Stimulated activated CD4-positive, alpha-beta T cell treated with anti-CD3 and anti-CD28 coated beads, Interleukin-4, amount 100 ng/mL, for 1 hour (primary cell): ENCODE measurements around the gene ZNF132.
"Not testable (repeated sequence)": the region's sequence is repeated elsewhere in the genome, so short reads cannot be mapped to it uniquely, and the experiment has no call there.

Source experiments
- DNase-seq: peaks from one replicate; pipeline ENCODE4 v3.0.0-alpha.2; 2020

Gene ZNF132

DNA sequence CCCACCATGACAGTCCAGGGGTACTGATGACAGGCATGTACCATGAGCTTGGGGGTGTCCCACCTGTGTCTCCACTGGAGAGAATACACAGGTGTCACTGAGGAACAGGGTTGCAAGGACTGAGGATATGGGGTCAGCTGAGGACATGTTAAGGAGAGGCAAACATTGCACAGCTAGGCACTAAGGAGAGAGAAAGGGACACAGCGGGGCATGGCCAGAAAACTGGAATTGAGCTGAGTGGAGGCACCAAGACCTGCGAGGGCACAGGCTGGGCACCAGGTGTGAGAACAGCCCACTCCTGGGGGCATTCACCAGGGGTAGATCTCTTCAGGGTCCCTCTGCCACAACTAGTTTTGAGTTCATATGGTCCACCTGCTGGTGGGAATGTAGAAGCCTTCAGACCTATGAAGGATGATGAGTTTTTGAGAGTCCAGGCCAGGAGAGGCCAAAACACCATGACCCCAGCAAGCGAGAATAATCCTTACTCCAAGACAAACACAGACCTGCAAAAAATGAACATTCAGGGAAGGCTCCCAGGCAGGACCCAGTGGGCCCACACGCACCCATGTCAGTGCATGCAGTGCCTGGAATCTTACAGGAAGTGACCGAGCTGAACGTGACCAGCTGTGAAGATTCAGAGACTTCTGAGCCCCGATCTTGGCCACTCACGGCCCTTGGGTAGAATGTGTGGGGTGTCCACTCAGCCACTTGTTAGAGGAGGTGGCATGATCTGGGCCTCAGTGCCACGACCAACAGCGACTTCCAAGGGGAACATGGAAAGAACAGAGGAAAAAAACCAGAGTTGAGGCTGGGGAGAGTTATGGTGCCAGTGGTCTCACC lies 32.9 kb downstream of the ZNF132 start:
- DNase-seq: no peak

DNA sequence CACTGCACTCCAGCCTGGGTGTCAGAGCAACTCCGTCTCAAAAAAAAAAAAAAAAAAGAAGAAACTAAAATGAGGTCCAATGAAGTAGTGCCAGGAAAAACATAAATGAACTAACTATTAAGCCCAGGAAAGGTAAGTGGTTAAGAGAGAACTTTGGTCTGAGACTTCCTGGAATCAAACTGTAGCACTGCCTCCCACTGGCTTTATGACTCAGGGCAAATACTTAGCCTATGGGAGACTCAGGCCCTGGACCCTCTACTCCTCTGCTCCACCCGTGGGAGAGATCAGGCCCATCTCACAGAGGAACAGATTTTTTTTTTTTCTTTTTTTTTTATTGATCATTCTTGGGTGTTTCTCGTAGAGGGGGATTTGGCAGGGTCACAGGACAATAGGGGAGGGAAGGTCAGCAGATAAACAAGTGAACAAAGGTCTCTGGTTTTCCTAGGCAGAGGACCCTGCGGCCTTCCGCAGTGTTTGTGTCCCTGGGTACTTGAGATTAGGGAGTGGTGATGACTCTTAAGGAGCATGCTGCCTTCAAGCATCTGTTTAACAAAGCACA lies 36.0 kb downstream of the ZNF132 start:
- not testable (repeated sequence) for DNase-seq

GRCh38 chr19:58401840-58402421 lies 38.0 kb downstream of the ZNF132 start:
- no peak for DNase-seq

GRCh38 chr19:58400916-58401839 lies 38.8 kb downstream of the ZNF132 start:
- DNase-seq: peak; percentile 99

GRCh38 chr19:58400316-58400915 lies 39.5 kb downstream of the ZNF132 start:
- DNase-seq: no peak

DNA sequence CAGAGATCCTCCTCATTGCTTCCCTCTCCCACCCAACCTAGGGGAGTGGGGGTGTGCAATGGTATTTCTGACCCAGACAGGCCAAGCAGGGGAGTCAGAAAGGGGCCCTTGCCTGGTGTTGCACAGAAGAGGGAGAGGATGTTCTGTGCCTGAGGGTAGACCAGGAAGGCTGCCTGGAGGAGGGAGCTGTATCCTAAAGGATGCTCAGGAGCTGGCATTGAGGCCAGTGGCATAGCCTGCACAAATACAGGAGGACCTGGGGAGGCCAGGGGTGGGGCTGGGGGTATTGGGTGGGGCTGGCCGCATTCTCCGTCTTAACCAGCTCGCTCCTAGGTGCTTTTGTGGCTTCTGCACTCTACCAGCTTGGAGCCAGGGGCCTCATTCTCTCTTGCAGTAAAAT lies 40.0 kb downstream of the ZNF132 start:
- no peak for DNase-seq

GRCh38 chr19:58398545-58398944 lies 41.4 kb downstream of the ZNF132 start:
- DNase-seq: no peak

- DNase-seq: no peak
Measured at GRCh38 chr19:58398087-58398486, 41.9 kb downstream of the ZNF132 start.

GRCh38 chr19:58397533-58398037 lies 42.4 kb downstream of the ZNF132 start:
- DNase-seq: no peak

DNA sequence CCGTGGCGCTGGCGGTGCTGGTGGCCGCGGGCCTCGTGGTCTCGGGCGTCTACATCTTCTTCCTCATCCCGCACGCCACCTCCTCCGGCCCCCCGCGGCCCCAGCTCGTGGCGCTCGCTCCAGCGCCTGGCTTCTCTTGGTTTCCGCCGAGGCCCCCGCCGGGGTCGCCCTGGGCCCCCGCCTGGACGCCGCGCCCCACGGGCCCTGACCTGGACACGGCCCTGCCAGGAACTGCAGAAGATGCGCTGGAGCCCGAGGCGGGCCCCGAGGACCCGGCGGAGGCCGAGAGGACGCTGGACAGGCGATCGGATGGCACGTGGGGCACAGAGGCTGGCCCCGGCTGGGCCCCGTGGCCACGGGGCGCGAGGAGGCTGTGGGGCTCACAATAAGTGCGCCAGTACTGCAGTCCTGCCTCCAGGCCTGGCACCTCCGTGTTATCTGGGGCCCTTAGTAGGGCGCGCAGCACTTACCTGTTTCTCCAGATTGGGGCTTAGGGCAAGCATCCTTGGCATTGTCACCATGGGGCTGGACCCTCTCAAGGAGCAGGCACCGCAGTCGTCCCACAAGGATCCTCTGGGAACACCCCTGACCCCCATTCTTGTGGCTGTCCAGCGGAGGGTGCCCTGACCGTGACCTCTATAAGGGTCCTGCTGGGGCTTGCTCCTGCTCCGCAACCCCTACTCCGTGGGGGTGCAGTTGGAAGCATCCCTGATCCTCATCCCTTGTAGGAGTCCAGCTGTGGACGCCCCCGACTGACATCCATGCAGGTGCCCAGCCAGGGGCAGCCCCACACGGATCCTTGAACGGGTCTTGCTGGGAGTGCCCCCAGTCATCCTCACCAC lies 43.0 kb downstream of the ZNF132 start:
- DNase-seq: no peak

DNA sequence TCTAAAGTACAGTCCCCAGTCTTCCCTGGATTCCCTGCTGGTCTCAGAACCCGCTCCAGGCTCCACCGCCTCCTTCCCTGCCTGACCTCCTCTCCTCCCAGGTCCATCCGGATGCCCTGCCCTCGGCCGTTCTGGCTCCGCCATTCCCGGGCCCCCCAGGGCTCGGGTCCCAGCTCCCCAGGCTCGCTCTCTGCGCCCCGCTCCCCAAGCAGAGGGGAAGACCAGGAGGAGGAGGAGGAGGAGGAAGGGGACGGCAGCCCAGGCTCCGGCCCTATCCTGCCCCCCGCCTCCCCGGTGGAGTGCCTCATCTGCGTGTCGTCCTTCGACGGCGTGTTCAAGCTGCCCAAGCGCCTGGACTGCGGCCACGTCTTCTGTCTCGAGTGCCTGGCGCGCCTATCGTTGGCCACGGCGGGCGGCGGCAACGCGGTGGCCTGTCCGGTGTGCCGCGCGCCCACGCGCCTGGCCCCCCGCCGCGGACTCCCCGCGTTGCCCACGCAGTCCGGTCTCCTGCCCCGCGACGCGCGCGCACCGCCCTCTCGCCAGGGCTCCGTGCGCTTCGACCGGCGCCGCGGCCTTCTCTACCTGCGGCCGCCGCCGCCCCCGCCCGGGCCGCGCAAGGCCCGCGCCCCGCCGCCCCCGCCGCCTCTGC lies 43.9 kb downstream of the ZNF132 start:
- peak; percentile 40 for DNase-seq

DNA sequence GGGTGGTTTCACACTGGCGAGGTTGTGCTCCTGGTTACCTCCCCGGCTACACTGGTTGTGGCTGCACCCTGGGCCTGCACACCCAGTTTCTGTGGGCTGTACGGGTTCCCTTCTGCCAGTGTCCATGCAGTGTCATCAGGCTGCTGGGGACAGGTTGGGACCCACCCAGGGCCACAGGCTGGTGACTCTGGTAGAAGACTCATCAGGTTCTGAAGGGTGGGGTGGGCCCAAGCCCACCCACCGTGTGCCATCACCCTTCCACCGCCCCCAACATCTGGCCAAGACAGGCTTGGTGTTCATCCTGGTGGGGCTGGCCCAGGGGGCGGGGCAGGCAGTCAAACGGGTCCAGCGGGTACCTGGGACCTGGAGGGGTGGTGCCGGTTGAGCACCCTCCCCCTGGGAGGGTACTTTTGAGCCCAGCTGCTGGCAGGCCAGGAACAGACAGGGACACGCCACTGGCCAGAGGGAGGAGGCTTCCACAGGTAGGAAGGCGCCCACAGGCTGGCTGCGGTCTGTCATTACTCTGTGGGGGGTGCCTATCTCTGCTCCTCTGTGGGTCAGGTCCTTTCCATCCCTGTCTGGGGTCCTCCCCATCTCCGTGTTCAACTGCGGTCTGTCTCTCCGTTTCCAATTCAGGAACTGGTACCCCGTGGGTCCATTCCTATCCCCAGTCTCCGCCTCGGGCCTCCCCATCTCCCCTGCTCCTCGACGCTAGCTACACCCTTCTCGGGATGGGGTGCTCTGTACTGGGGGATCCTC lies 44.6 kb downstream of the ZNF132 start, which contains the start of gene RNF225:
RNF225 (plus strand) TSS at position 437 of the 759 bp plus-strand sequence. CDS start 434 bp downstream, outside the sequence.
- DNase-seq: peak; percentile 49

- no peak for DNase-seq
Measured at GRCh38 chr19:58394821-58395219, 45.1 kb downstream of the ZNF132 start.

GRCh38 chr19:58393725-58394033 lies 46.3 kb downstream of the ZNF132 start:
- no peak for DNase-seq

- DNase-seq: no peak
Measured at GRCh38 chr19:58392945-58393724, 46.8 kb downstream of the ZNF132 start.

GRCh38 chr19:58388175-58388526 lies 51.8 kb downstream of the ZNF132 start:
- no peak for DNase-seq

DNA sequence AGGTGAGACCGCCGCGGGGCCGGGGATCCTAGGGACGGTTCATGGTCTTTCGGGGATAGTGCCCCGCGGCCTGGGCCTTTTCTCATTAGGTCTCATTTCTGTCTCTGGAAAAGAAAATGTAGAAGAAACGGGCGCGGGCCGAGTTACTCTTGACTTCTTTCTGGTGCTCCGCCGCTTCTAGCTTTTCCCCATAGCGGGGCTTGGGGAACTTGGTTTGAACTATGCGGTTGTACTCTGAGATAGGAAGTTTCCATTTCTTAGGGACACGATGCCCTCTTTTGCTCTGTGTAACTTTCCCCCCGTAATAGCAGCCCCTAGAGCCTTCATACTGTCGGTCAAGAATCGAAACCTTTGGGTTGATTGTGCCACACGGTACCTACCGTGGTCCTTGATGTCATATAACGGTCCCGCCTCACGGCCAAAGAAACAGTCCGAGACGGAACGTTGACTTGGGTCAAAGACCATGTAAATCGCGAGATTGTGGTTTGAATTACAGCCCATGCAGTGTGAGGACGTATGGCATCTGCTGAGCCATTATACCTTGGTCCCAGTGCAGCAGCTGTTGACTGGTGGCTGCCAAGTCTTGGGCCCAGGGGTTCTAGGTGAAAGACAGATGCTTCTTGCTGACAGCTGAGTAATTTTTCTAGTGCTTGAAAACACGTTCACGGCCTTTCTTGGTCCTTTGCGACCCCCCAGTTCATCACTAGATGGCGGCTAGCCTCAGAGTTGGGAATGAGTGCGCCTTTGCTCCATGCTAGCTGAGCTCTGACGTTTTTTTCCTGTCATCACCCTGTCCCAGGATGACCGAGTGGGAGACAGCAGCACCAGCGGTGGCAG lies 52.4 kb downstream of the ZNF132 start:
- no peak for DNase-seq

DNA sequence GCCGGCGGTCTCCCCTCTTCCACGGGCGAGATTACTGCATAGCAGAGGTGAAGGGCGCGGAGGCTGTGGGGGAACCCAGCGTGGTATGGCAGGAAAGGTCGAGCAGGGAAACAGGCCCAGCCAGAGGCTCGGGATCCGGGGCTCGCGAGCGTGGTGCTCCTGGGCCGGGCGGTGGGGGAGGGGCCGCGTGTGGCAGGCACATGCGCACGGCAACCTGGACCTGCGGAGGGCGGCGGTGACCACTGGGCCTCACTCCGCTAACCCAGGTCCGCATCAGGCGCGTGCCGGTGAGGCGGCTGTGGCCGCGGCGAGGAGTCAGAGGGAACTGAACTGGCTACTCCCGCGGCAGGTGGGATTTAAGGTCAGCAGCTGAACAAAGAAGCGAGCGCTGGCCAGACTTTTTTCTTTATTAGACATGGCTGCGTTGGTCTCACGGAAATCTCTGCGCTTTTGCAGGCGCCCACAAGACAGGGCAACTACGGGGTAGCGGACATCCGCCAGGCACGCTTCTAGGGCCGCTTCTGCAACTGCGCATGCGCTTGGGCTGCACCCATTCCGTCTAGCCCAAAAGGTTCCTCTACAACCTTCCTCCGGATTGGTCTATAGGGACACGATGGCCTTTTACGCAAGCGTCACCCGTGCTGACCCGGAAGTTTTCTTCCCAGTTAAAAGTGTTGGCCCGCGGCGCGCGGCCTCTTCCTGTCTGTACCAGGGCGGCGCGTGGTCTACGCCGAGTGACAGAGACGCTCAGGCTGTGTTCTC lies 53.2 kb downstream of the ZNF132 start, which contains the start of gene RPS5:
RPS5 (plus strand) TSS at position 694 of the 762 bp plus-strand sequence. CDS start 869 bp downstream, outside the sequence.
- DNase-seq: peak; percentile 93
